IMR-90 (cell line): ENCODE measurements around the gene NOX3. TPM values are rescaled to one million over a fixed set of nuclear protein-coding genes. Genes with fewer than 3 reads are reported as not detected.

Experiments
- ATAC-seq: fragments of 200-7000 bp; cut with Tn5 transposase; 2 replicates; pipeline ENCODE4 v1.9.1; 2020; ENCODE audit warnings: low read depth, mild to moderate bottlenecking, moderate library complexity
- BruUV-seq: library from RNA; stranded (reverse); fragments of 400-500 nt; replicated peaks from 2 replicates; lab custom pipeline; 2021; lab: Mats Ljungman, UMichigan
- CTCF ChIA-PET: fragments of 300-600 bp; formaldehyde crosslinking; extraction: SDS; loops from one replicate; lab custom pipeline; 2021; ENCODE audit warnings: antibody characterized with exemption; lab: Yijun Ruan, JAX
- POLR2A ChIA-PET: fragments of 300-600 bp; sonication (Branson Sonifier 250); formaldehyde crosslinking; loops from one replicate; lab custom pipeline; 2022; ENCODE audit warnings: antibody characterized with exemption; ENCODE audit not compliant: unreplicated experiment; lab: Charles Lee
- DNase-seq: peaks from one replicate; pipeline ENCODE4 v3.0.0; 2013
- H2AFZ ChIP-seq: replicated peaks from 2 replicates; pipeline ENCODE3; 2013; ENCODE audit warnings: low read length, mild to moderate bottlenecking; ENCODE audit not compliant: poor library complexity
- H2AK5ac ChIP-seq: 2 replicates; pipeline ENCODE4 v1.6.1; 2013; ENCODE audit warnings: low read depth, low read length, inconsistent platforms
- H2AK9ac ChIP-seq: replicated peaks from 2 replicates; pipeline ENCODE3; 2013; ENCODE audit warnings: mild to moderate bottlenecking, low read depth, low read length, moderate library complexity; ENCODE audit not compliant: poor library complexity
- H2BK120ac ChIP-seq: 2 replicates; pipeline ENCODE4 v1.6.1; 2013; ENCODE audit warnings: low read depth, low read length, inconsistent platforms
- H2BK15ac ChIP-seq: 3 replicates; pipeline ENCODE4 v1.6.1; 2013; ENCODE audit warnings: low read depth, low read length, inconsistent platforms
- H2BK20ac ChIP-seq: 2 replicates; pipeline ENCODE4 v1.6.1; 2013; ENCODE audit warnings: low read depth, mild to moderate bottlenecking, inconsistent platforms, low read length, moderate library complexity
- H2BK5ac ChIP-seq: 2 replicates; pipeline ENCODE4 v1.6.1; 2013; ENCODE audit warnings: mild to moderate bottlenecking, low read depth, low read length, inconsistent platforms; ENCODE audit not compliant: poor library complexity, severe bottlenecking
- H3K14ac ChIP-seq: replicated peaks from 2 replicates; pipeline ENCODE4 v1.6.1; 2013; ENCODE audit warnings: low read depth, low read length, inconsistent platforms
- H3K18ac ChIP-seq: 2 replicates; pipeline ENCODE4 v1.6.1; 2013; ENCODE audit warnings: low read depth, low read length, control low read depth
- H3K23ac ChIP-seq: 2 replicates; pipeline ENCODE4 v1.6.1; 2013; ENCODE audit warnings: low read depth, low read length, inconsistent platforms
- H3K27ac ChIP-seq: 2 replicates; pipeline ENCODE4 v1.5.1; 2013; ENCODE audit warnings: mild to moderate bottlenecking, control low read depth, low read length; ENCODE audit not compliant: insufficient read depth
- H3K27me3 ChIP-seq: 2 replicates; pipeline ENCODE4 v1.6.1; 2013; ENCODE audit warnings: low read length; ENCODE audit not compliant: control insufficient read depth, insufficient read depth
- H3K36me3 ChIP-seq: 2 replicates; pipeline ENCODE4 v1.6.1; 2013; ENCODE audit warnings: low read length, mixed read lengths; ENCODE audit not compliant: control insufficient read depth, insufficient read depth
- H3K4ac ChIP-seq: 2 replicates; pipeline ENCODE4 v1.6.1; 2013; ENCODE audit warnings: low read depth, low read length, inconsistent platforms
- H3K4me1 ChIP-seq: 2 replicates; pipeline ENCODE4 v1.6.1; 2013; ENCODE audit warnings: low read length, mixed read lengths; ENCODE audit not compliant: control insufficient read depth, insufficient read depth
- H3K4me2 ChIP-seq: 2 replicates; pipeline ENCODE4 v1.6.1; 2013; ENCODE audit warnings: low read depth, mild to moderate bottlenecking, control low read depth, low read length, moderate library complexity
- H3K4me3 ChIP-seq: 2 replicates; pipeline ENCODE4 v1.5.1; 2013; ENCODE audit warnings: low read depth, mild to moderate bottlenecking, control low read depth, low read length, moderate library complexity; ENCODE audit not compliant: insufficient read depth
- H3K56ac ChIP-seq: 2 replicates; pipeline ENCODE4 v1.6.1; 2013; ENCODE audit warnings: low read length, inconsistent platforms; ENCODE audit not compliant: insufficient read depth; ENCODE audit errors: extremely low read depth
- H3K79me1 ChIP-seq, 2 experiments: 2 replicates each; pipeline ENCODE4 v1.6.1; 2013; ENCODE audit warnings: low read length in 2 of 2, inconsistent platforms in 1 of 2, low read depth in 1 of 2
- H3K9ac ChIP-seq: 2 replicates; pipeline ENCODE4 v1.6.1; 2013; ENCODE audit warnings: low read depth, low read length, control low read depth
- H3K9me1 ChIP-seq: 2 replicates; pipeline ENCODE4 v1.6.1; 2013; ENCODE audit warnings: low read length, inconsistent platforms; ENCODE audit not compliant: insufficient read depth
- H3K9me3 ChIP-seq: 2 replicates; pipeline ENCODE4 v1.6.1; 2013; ENCODE audit warnings: low read length; ENCODE audit not compliant: control insufficient read depth, insufficient read depth
- H4K20me1 ChIP-seq: 2 replicates; pipeline ENCODE4 v1.6.1; 2013; ENCODE audit warnings: low read length, inconsistent platforms; ENCODE audit not compliant: insufficient read depth
- H4K5ac ChIP-seq: 2 replicates; pipeline ENCODE4 v1.6.1; 2013; ENCODE audit warnings: mild to moderate bottlenecking, low read depth, low read length, control low read depth
- H4K8ac ChIP-seq, 2 experiments: 2 replicates each; pipeline ENCODE4 v1.6.1; 2013; ENCODE audit warnings: low read depth in 2 of 2, low read length in 2 of 2, control low read depth in 1 of 2, inconsistent platforms in 1 of 2
- H4K91ac ChIP-seq: 2 replicates; pipeline ENCODE4 v1.6.1; 2013; ENCODE audit warnings: low read depth, low read length, inconsistent platforms; ENCODE audit not compliant: insufficient read depth
- BHLHE40 ChIP-seq: fragments of 150-350 bp; IDR thresholded peaks from 2 replicates; pipeline ENCODE4 v1.6.1; 2016; ENCODE audit warnings: mild to moderate bottlenecking, low read depth, low read length
- CEBPB ChIP-seq: IDR thresholded peaks from 2 replicates; pipeline ENCODE4 v1.6.1; 2012; ENCODE audit warnings: low read depth, low read length, improper control_type of control experiment
- CHD1 ChIP-seq: IDR thresholded peaks from 2 replicates; pipeline ENCODE4 v1.6.1; 2012; ENCODE audit warnings: low read depth, low read length, improper control_type of control experiment
- FOS ChIP-seq: fragments of 150-350 bp; IDR thresholded peaks from 2 replicates; pipeline ENCODE4 v1.6.1; 2016; ENCODE audit warnings: low read depth, low read length
- MAFK ChIP-seq: IDR thresholded peaks from 2 replicates; pipeline ENCODE4 v1.6.1; 2012; ENCODE audit warnings: low read depth, low read length, improper control_type of control experiment
- MAZ ChIP-seq: IDR thresholded peaks from 2 replicates; pipeline ENCODE4 v1.6.1; 2012; ENCODE audit warnings: low read depth, mild to moderate bottlenecking, low read length, improper control_type of control experiment, moderate library complexity, borderline replicate concordance
- MXI1 ChIP-seq: IDR thresholded peaks from 2 replicates; pipeline ENCODE4 v1.6.1; 2012; ENCODE audit warnings: low read depth, mild to moderate bottlenecking, low read length, moderate library complexity, borderline replicate concordance
- NFE2L2 ChIP-seq: fragments of 150-350 bp; IDR thresholded peaks from 2 replicates; pipeline ENCODE4 v1.6.1; 2016; ENCODE audit warnings: low read depth, mild to moderate bottlenecking, low read length
- POLR2A ChIP-seq: IDR thresholded peaks from 2 replicates; pipeline ENCODE4 v1.6.1; 2012; ENCODE audit warnings: mild to moderate bottlenecking, low read depth, low read length
- RAD21 ChIP-seq: IDR thresholded peaks from 2 replicates; pipeline ENCODE4 v1.6.1; 2012; ENCODE audit warnings: low read length, improper control_type of control experiment
- RCOR1 ChIP-seq: IDR thresholded peaks from 2 replicates; pipeline ENCODE4 v1.6.1; 2012; ENCODE audit warnings: mild to moderate bottlenecking, low read length, improper control_type of control experiment; ENCODE audit not compliant: insufficient replicate concordance
- RFX5 ChIP-seq: IDR thresholded peaks from 2 replicates; pipeline ENCODE4 v1.8.0; 2012; ENCODE audit warnings: low read depth, mild to moderate bottlenecking, low read length, moderate library complexity
- SMC3 ChIP-seq: fragments of 150-350 bp; IDR thresholded peaks from 2 replicates; pipeline ENCODE4 v1.6.1; 2016; ENCODE audit warnings: low read depth, mild to moderate bottlenecking, antibody characterized with exemption, low read length, moderate library complexity
- WGBS, 2 experiments: methylation state at CpG; one replicate each; pipeline versions ENCODE4 v1.1.5 to v1.1.7; 2013; ENCODE audit warnings: missing lambda C conversion rate in 2 of 2; ENCODE audit not compliant: insufficient read length in 1 of 2; ENCODE audit errors: extremely low coverage in 2 of 2; 5-methylcytosine and 5-hydroxymethylcytosine counted together
- dilution Hi-C: fragments of 300-500 bp; cut with HindIII; formaldehyde crosslinking; loops from one replicate; pipeline ENCODE4 v1.14.3; 2018; ENCODE audit warnings: low sequenced_read_pairs; ENCODE audit not compliant: unreplicated experiment
- in situ Hi-C: fragments of 300-500 bp; cut with MboI; formaldehyde crosslinking; loops from 3 replicates; pipeline ENCODE4 v1.14.3; 2019; ENCODE audit warnings: low sequenced_read_pairs, inconsistent platforms, mixed read lengths
- intact Hi-C: fragments of 100-400 bp; cut with micrococcal nuclease; formaldehyde crosslinking; loops from 2 replicates; pipeline ENCODE4 v1.10.0; 2022
- polyA plus RNA-seq, 3 experiments: library from polyadenylated mRNA; depleted of rRNA; stranded (reverse); fragments of >200 nt; gene quantifications; 2 replicates each; pipeline ENCODE4 v1.2.3, GENCODE V29; 2012; ENCODE audit warnings: low replicate concordance in 1 of 3
- total RNA-seq: library from RNA; depleted of rRNA; stranded (reverse); fragments of >200 nt; gene quantifications from 2 replicates; pipeline ENCODE4 v1.2.3, GENCODE V29; 2012
- TF ChIP-seq, protein P1 (sequence below): fragments of 150-350 bp; IDR thresholded peaks from 2 replicates; pipeline ENCODE4 v1.6.1; 2017; ENCODE audit warnings: mild to moderate bottlenecking, antibody characterized with exemption, low read length, low read depth
- TF ChIP-seq, protein P2 (sequence below): fragments of 150-350 bp; IDR thresholded peaks from 2 replicates; pipeline ENCODE4 v1.6.1; 2016; ENCODE audit warnings: low read depth, mild to moderate bottlenecking, low read length, moderate library complexity, borderline replicate concordance
- TF ChIP-seq, protein P3 (sequence below): conservative IDR thresholded peaks from 2 replicates; pipeline ENCODE4 v1.5.1; 2012; ENCODE audit warnings: mild to moderate bottlenecking, low read depth, low read length, improper control_type of control experiment

NOX3 gene
- total and polyA plus RNA-seq, 2 of the 4 experiments (the other 2 are of a cell fraction), result not detected

DNA sequence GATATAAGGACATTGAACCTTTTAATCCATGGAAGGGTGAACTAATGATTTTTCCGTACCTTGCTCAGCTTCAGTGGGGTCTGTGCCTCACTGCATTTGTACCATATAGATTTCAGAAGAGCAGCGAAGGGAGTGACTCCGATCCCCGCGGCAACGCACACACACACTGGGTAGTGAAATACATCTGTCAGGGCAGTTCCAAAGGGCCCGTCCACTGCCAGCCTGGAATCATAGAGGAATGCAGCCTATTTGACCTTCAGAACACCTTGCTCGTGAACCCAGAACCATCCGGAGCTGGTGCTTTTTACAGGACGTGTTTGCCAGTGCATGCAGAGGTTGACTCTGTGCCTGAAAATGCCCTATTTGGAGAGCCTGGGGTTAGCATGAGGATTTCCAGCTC lies 33.0 kb downstream of the NOX3 start:
- Histone ChIP-seq H4K5ac (no peak overlapping the region), H2BK5ac (no peak overlapping the region), H3K4me1 (peaks cover 3% of the 10 kb centered on the region), H3K27ac (no peak overlapping the region), H3K27me3 (no peaks in the 10 kb centered on the region), H3K9me1 (peaks cover 4% of the 10 kb centered on the region), H3K4me2 (no peak overlapping the region), H2BK15ac (no peak overlapping the region; the same call in 2 of the 3 replicates), H3K4me3 (no peak overlapping the region), H3K36me3 (no peaks in the 10 kb centered on the region), H3K79me1 (no peaks in the 10 kb centered on the region), H3K18ac (no peak overlapping the region), H3K4ac (no peak overlapping the region), H3K9ac (no peak overlapping the region), H3K56ac (no peak overlapping the region), H3K9me3 (no peaks in the 10 kb centered on the region), H3K14ac (no peak overlapping the region), H2AFZ (no peak overlapping the region), H2BK120ac (no peak overlapping the region), H4K20me1 (no peaks in the 10 kb centered on the region), H4K8ac (no peak overlapping the region), H4K91ac (no peak overlapping the region), H3K23ac (no peak overlapping the region), H2AK5ac (no peak overlapping the region), H2BK20ac (no peak overlapping the region), H2AK9ac (no peak overlapping the region)
- BruUV-seq, result no TSS peak
- CTCF ChIA-PET, result interaction anchor here (0.6 to 1.1 kb wide), 2 partner anchors 22 to 241 kb away, joined by 3 read pairs; no protein-coding TSS in a partner anchor
- WGBS, 2 experiments, result 87% methylated on average over 4 of the region's 10 CpGs; no CpG with 5 or more reads in 1 of the 2 experiments
- DNase-seq (no peak), ATAC-seq (no peak)
- intact Hi-C loops, result no loop called here
- no peak for TF ChIP-seq CHD1
- TF ChIP-seq CEBPB, result no peak
- no peak for TF ChIP-seq RCOR1
- TF ChIP-seq, protein P1, sequence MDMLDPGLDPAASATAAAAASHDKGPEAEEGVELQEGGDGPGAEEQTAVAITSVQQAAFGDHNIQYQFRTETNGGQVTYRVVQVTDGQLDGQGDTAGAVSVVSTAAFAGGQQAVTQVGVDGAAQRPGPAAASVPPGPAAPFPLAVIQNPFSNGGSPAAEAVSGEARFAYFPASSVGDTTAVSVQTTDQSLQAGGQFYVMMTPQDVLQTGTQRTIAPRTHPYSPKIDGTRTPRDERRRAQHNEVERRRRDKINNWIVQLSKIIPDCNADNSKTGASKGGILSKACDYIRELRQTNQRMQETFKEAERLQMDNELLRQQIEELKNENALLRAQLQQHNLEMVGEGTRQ, result no peak
- TF ChIP-seq BHLHE40, result no peak
- no peak for TF ChIP-seq FOS
- TF ChIP-seq MAZ, result no peak
- no peak for TF ChIP-seq RFX5
- TF ChIP-seq POLR2A, result no peak
- TF ChIP-seq NFE2L2, result no peak
- TF ChIP-seq, protein P2, sequence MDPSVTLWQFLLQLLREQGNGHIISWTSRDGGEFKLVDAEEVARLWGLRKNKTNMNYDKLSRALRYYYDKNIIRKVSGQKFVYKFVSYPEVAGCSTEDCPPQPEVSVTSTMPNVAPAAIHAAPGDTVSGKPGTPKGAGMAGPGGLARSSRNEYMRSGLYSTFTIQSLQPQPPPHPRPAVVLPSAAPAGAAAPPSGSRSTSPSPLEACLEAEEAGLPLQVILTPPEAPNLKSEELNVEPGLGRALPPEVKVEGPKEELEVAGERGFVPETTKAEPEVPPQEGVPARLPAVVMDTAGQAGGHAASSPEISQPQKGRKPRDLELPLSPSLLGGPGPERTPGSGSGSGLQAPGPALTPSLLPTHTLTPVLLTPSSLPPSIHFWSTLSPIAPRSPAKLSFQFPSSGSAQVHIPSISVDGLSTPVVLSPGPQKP, result no peak
- TF ChIP-seq RAD21, result no peak
- no peak for TF ChIP-seq MXI1
- no peak for TF ChIP-seq SMC3
- no peak for TF ChIP-seq MAFK
- TF ChIP-seq, protein P3, sequence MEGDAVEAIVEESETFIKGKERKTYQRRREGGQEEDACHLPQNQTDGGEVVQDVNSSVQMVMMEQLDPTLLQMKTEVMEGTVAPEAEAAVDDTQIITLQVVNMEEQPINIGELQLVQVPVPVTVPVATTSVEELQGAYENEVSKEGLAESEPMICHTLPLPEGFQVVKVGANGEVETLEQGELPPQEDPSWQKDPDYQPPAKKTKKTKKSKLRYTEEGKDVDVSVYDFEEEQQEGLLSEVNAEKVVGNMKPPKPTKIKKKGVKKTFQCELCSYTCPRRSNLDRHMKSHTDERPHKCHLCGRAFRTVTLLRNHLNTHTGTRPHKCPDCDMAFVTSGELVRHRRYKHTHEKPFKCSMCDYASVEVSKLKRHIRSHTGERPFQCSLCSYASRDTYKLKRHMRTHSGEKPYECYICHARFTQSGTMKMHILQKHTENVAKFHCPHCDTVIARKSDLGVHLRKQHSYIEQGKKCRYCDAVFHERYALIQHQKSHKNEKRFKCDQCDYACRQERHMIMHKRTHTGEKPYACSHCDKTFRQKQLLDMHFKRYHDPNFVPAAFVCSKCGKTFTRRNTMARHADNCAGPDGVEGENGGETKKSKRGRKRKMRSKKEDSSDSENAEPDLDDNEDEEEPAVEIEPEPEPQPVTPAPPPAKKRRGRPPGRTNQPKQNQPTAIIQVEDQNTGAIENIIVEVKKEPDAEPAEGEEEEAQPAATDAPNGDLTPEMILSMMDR, result no peak
- in situ Hi-C loops, result no loop called here
- POLR2A ChIA-PET, result no interaction called here
- dilution Hi-C loops, result no loop called here
